ELF-1 (cell line): Measurements from ENCODE around the gene BHLHE40.

Source experiments
- DNase-seq: peaks from one replicate; pipeline ENCODE4 v3.0.0-alpha.2; 2016; ENCODE audit warnings: low read depth, low spot score

Gene BHLHE40

DNA sequence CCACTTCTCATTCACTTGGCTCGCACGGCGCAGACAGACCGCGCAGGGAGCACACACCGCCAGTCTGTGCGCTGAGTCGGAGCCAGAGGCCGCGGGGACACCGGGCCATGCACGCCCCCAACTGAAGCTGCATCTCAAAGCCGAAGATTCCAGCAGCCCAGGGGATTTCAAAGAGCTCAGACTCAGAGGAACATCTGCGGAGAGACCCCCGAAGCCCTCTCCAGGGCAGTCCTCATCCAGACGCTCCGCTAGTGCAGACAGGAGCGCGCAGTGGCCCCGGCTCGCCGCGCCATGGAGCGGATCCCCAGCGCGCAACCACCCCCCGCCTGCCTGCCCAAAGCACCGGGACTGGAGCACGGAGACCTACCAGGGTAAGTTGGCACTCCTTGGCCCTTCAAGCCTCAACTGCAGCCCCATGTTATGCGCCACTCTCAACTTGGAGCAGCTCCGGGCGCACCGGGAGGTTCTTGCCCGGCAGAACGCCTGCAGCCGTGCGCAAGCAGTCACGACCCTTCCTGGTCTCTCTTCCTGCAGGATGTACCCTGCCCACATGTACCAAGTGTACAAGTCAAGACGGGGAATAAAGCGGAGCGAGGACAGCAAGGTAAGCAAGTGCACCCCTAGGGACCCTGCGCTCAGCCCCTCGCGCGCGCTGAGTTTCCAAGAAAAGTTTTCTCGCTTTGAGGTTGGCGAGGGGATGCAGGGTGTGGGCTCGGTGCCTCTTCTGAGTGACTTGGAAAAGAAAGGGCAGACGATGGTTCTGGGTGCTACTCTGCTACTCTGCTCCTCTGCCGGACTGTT lies at the start of gene BHLHE40:
Gene BHLHE40, plus strand, starts transcription at position 10 of the 801 bp plus-strand sequence. Its CDS starts 282 bp downstream, at position 292.
- DNase-seq = peak; percentile 73

DNA sequence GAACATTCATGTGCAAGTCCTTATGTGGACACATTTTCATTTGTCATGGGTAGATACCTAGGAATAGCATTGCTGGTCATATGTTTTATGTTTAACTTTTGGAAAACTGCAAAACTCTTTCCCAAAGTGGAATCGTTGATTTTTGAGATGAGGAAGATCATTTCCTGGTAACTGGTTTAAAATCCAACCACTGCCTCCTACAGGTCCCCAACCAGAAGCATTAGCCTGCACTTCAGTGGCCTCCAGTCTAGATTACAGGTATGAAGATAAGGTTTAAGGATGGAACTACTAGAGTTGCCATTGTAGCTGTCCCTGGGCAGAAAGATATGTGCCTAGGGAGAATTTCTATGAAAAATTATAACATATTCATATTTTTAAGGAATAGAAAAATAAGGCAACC lies 48.7 kb upstream of the BHLHE40 start:
- no peak for DNase-seq

DNA sequence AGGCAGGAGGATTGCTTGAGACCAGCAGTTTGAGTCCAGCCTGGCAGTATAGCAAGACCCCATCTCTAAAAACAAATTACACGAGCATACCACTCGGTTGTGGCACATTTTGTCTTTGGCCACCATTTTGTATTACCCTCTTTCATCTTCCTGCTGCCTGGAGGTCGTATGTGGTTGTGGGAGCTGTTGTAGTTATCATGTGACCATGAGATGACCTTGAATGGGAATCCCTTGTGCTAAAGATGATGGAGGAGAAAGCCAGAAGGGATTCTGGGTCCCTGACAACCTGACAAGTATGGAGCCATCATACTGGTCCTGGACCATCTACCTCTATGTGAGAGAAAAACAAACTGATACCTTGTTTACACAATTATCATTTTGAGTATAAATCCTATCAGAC lies 45.2 kb upstream of the BHLHE40 start:
- DNase-seq = no peak

DNA sequence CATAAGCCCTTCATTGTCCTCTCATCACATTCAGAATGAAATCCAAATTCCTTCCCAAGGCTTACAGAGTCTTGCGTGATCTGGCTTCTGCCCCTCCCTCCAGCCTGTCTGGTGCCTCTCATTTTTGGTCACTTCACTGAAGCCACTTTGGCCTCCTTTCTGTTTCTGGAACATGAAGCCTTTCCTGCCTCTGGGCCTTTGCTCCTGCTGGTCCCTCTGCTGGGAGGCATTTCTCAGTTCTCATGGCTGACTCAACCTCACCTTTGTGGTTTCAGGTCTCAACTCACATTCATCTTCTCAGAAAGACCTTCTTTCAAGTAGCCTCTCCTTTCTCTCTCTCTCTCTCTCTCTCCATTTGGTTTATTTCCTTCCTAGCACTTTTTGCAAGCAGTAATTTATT lies 43.9 kb upstream of the BHLHE40 start:
- no peak for DNase-seq

DNA sequence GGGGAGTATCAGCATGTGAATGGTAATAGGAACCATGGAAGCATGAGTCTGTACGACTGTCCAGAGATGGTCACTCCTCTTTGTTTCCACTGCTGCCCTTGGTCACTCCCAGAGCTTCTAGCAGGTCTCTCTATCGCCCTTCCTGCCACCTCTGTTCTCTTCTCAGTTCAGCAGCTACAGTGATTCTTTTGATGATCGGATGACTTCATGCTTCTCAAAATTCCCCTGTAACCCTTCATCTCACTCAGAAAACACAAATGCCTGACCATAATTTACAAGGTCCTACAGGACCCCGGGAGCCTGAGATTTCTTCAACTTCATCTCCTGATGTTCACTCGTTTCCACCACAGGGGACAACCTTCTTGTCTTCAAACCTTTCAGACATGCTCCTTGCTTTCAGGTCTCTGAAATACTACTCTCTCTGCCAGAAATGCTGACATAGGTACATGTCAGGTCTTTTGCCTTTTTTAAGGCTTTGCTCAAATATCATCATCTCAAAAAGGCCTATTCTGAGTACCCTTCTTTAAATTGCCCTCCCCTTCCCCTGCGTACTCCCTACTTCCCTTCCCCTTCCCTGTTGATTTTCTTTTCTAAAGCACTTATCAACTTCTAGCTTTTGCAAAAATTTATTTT lies 42.1 kb upstream of the BHLHE40 start:
- DNase-seq = no peak

DNA sequence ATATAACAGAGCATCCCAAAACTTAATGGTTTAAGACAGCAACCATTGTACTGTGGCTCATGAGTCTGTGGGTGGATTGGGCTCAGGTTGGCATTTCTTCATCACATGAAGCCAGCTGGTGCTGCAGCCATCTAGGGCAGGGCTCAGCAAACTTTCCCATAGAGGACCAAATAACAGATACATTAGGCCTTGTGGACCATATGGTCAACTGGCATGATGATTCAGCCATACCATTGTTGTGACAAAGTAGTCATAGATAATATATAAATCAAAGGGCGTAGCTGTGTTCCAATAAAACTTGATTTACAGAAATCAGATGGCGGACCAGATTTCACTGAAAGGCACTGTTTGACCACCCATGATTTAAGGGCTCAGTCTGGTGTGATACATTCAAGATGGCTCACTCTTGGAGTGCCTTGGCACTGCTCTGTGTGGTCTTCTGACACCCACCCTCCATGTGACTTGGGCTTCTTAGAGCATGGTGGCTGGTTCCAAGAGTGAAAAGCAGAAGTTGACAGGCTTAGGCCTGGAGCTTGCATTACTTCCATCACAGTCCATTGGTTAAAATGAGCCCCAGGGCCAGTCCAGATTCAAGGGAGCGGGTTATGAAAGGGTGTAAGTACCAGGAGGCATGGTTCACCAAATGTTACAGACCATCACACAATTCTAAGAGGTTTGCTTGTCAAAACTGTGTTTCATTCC lies 40.8 kb upstream of the BHLHE40 start:
- DNase-seq = no peak

DNA sequence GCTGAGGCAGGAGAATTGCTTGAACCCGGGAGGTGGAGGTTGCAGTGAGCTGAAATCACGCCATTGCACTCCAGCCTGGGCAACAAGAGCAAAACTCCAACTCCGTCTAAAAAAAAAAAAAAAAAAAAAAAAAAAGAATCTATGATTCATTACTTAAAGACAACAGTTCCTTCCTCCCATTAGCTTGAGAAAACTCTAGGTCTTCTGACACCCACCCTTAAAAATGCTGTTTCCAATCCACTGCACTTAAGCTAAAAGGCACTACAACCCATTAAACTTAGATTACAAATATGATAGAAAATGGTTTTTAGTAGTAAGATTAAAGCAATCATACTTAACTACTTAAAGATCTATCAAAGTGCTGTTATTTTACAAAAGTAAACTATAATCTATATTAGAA lies 40.0 kb upstream of the BHLHE40 start:
- DNase-seq = no peak

DNA sequence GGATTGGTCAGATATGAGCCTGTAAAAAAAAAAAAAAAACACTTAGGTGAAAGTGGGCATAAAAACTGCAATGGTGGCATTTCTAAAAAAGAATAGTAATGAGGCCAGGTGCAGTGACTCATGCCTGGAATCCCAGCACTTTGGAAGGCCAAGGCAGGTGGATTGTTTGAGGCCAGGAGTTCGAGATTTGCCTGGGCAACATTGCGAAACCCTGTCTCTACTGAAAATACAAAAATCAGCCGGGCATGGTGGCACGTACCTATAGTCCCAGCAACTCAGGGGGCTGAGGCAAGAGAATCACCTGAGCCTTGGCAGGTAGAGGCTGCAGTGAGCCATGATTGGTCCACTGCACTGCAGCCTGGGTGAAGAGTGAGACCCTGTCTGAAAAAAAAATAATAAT lies 38.3 kb upstream of the BHLHE40 start:
- DNase-seq = no peak

DNA sequence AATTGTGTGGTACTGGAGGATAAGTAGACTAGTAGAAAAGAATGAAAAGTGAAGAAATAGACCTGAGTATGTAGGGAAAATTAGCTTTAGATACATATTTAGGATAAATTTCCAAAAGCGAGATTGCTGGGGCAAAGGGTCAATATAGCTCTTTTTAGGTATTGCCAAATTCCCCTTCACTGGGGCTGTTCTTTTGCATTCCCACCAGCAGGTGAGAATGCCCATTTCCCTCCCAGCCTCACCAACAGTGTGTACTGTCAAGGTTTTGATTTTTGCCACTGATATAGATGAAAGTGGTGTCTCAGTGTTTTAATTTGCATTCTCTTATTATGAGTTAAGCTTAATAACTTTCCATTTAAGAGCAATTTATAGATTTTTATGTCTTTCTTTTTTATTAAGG lies 35.7 kb upstream of the BHLHE40 start:
- DNase-seq = no peak

DNA sequence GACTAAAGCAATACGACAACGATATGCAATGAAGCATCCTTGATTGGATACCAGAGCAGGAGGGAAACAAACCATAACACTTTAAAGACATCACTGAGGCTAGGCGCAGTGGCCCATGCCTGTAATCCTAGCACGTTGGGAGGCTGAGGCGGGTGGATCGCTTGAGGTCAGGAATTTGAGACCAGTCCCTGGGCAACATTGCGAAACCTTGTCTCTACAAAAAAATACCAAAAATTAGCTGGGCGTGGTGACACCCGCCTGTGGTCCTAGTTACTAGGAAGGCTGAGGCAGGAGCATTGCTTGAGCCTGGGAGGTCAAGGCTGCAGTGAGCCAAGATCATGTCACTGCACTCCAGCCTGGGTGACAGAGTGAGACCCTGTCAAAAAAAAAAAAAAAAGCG lies 33.9 kb upstream of the BHLHE40 start:
- no peak for DNase-seq

DNA sequence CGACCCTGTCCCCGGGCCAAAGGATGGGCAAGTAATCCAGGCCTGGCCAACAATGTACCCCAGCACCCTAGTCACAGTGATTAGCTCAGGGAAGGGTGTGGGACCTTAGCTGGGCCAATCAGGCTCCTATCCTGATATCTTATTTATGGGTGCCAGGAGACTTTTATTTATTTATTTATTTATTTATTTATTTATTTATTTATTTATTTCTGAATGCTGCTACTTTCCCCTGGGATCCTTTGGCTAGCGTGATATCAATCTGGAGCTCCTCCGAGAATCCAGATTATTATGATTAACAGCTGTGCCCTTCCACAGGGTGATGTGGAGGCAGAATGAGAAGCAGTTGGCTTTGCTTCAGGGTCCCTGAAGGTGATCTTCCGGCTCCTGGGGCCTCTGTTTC lies 32.2 kb upstream of the BHLHE40 start:
- no peak for DNase-seq

DNA sequence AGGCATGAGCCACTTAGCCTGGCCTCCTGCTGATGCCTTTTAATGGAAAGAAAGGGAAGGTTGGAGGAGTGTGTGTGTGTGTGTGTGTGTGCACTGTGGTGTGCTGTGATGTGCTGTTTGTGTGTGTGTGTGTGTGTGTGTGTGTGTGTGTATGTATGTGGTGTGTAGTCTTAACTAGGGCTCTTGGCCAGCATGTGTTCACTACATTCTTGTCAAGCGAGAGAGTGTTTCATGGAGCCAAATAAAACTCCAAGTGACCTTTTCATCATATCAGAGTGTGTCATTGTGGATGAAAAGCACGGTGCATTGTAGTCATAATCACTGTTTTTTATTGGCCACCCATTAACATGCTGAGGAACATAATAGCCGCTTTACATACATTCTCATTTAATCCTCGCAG lies 30.8 kb upstream of the BHLHE40 start:
- no peak for DNase-seq

DNA sequence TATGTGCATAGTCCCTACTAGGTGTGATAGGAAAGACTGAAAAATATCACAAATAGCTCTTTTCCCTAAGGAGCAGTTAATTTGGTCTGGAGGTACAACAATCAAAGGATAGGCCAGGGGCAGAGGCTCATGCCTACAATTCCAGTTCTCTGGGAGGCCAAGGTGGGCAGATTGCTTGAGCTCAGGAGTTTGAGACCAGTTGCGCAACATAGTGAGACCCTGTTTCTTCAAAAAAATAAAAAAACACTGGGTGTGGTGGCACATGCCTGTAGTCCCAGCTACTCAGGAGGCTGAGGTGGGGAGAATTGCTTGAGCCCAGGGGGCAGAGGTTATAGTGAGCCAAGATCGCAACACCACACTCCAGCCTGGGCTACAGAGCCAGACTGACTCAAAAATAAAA lies 30.2 kb upstream of the BHLHE40 start:
- no peak for DNase-seq

DNA sequence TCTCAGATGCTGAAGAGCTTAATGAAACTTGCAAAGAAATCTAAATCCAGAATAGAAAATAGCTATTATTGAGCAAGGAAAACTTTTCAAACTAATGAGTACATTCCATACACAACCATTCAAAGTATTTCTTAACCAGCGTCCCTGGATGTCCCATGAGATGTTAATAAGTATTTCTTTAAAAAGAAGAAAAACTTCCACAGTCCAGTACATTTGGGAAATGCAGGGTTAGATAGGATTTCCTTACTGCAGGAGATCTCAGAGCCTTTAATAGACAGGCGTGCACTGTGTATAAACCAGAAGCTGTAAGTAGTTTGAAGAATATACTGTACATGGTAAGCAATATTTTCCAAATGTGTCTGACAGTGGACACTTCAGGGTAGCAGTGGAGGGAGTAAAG lies 29.6 kb upstream of the BHLHE40 start:
- DNase-seq = no peak

DNA sequence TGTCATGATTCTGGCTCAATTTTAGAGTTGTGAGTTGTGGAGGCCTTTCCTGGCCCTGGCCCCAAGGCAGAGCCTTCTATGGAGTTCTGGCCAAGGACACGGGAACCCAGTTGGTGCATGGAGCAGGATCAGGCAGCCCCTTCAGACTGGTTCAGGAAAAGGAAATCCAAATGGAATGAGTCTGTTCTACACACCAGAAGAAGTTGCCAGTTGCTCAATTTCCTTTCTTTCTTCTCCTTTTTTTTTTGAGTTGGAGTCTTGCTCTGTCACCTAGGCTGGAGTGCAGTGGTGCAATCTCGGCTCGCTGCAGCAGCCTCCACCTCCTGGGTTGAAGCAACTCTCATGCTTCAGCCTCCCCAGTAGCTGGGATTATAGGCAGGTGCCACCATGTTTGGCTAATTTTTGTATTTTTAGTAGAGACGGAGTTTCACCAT lies 28.9 kb upstream of the BHLHE40 start:
- DNase-seq = no peak

DNA sequence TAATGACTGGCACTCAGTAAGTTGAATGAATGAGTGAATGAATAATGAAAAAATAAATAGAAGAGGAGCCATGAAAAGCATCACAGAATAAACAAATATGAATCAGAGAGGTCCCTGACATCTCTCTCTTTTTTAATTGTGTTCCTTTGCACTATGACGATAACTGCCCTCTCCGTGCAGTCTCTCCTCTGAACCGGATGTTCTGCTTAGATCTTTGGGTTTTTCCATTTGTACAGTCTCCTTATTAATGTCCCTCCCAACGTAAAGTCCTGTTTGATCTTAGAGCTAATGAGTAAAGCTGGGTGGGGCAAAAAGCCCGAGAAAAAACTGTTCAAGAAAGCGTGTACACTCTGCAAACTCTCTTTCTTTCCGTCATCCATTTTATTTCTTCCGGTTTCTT lies 28.3 kb upstream of the BHLHE40 start:
- no peak for DNase-seq

DNA sequence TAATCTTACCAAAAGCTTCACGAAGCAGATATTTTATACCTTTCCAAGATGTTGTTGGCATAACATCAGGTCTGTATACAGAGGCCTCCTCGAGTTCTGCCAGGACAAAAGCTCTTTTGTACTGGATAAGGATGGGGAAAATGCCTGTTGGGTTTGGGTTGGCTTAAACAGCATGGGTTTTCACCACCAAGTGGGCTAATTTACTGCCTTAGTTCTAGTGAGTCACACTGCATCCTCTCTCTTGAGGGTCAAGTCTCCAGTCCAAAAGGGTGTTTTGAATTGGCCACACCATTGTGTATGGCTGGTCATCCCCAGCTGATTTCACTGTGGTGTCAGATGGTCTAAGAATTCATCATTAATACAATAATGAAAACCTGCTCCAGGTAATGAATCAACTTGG lies 26.1 kb upstream of the BHLHE40 start:
- no peak for DNase-seq

DNA sequence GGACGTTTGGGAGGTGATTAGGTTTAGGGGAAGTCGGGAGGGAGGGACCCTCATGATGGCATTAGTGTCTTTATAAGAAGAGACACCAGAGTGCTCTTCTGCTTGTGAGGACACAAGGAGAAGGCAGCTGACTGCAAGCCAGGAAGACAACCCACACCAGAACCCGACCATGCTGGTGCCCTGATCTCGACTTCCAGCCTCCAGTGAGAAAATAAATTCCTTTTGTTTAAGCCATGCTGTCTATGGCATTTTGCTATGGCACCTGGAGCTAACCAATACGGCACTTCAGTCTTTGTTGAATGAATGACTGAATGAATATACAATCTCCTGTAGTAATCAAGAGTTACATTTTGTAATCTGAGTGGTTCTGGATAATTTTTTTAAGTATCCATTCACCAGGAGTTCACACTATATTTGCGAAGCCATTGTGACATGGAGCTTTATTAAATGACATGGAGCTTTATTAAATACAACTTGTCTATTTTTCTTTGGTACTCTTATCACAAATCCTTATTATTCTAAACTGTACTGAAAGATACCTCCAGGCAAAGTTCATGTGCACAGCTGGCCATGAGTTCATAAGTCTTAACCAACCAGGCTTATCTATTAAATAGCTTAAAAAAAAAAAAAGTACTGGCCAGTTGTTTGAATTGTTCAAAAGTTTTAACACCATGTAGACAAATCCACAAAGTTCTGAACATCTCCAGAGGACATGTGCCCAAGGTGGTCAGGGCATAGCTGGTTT lies 24.8 kb upstream of the BHLHE40 start:
- no peak for DNase-seq

DNA sequence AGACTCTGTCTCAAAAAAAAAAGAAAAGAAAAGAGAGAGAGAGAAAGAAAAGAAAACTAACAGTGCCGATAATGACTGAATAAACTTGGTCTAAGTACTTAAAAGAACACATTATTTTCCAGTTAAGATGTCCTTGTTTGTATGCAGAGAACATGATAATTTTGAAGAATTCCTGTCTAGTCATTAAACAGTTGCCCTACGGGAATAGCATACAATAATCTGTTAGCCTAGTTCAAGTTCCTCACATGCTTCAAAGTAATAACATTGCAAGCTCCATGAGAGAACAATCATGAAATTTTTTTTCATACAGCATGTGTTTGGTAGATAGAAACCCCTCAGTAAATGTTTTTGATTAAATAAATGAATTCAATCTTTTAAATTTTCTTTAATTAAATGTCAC lies 23.1 kb upstream of the BHLHE40 start:
- no peak for DNase-seq

DNA sequence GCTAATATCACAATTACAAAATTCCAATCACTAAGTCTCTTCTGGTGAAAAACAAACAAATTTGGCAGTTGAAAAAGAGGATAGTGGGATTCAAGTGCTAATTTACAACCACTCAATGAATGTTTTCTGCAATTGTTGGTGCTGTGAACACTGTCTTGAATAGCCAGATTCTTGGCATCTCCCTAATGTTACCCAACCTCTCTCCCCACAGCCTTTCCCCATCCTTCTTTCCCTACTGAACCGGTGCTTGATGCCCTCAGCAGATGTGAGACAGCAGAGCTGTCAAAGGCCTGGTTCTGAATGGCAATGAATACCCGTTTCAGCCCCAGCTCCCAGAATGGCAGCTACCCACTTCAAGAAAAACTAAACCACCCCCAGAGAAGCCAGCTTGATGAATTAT lies 22.5 kb upstream of the BHLHE40 start:
- no peak for DNase-seq

DNA sequence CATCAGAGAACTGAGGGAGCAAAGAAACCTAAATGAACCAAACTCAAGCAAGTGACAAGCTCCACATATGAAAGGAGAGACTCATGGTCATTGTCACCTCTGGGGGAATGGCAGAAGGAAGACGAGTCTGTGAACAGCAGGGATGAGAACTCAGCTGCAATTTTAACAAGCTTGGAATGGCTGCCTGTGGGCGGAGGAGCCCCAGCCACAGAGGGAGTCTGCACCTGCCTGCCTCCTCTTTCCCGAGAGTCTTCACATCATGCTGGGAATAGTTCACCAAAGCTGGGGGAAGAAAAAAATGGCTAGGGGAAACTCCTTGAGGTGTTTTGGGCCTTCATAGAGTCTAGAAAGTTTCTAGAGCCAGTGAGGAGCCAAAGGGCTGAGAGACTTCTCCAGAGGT lies 21.3 kb upstream of the BHLHE40 start:
- DNase-seq = no peak

DNA sequence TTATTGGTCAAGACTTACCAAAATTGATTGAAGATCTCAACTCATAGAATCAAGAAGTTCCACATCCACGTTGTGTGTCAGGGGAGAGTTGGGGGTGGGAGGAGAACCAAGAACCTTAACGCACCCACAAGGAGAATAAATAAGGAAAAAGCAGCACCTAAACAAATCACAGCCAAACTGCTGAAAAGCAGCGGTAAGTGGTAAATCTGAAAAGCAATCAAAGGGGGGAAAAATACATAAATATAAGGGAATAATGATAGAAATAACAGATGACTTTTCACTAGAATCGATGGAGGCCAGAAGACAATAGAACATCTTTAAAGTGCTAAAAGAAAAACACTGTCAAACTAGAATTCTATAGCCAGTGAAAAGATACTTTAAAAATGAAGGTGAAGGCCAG lies 20.1 kb upstream of the BHLHE40 start:
- DNase-seq = no peak
